ENCODE results near the gene IMMT.

DNA sequence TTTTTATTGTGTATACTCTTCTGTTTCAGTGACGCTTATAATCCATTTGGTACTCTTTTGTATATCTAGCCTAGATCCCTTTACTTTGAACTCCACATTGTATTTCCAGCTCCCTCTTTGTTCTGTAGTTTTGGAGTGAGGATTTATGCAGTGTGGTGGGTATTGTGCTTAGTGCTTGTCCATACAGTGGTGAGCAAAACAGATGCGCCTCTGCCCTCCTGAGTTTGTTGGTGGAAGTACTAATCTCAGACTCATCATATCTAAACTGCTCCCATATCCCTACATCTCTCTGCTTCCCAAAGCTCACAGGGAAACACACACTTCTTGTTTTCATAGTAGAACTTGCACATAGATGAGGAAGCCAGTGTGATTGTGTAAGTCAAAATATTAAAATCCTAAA lies 77.1 kb downstream of the IMMT start:
- TF ChIP-seq EZH2 (IDR thresholded peaks at IDR 0.05; ENCODE audit: borderline replicate concordance, low read depth, low read length, severe bottlenecking): no peak
- TF ChIP-seq, protein P1, sequence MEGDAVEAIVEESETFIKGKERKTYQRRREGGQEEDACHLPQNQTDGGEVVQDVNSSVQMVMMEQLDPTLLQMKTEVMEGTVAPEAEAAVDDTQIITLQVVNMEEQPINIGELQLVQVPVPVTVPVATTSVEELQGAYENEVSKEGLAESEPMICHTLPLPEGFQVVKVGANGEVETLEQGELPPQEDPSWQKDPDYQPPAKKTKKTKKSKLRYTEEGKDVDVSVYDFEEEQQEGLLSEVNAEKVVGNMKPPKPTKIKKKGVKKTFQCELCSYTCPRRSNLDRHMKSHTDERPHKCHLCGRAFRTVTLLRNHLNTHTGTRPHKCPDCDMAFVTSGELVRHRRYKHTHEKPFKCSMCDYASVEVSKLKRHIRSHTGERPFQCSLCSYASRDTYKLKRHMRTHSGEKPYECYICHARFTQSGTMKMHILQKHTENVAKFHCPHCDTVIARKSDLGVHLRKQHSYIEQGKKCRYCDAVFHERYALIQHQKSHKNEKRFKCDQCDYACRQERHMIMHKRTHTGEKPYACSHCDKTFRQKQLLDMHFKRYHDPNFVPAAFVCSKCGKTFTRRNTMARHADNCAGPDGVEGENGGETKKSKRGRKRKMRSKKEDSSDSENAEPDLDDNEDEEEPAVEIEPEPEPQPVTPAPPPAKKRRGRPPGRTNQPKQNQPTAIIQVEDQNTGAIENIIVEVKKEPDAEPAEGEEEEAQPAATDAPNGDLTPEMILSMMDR (IDR thresholded peaks at IDR 0.05; ENCODE audit: extremely low read depth in 1 of 2, insufficient read depth in 1 of 2, low read depth in 1 of 2, low read length in 2 of 2): no peak
- no peak for TF ChIP-seq POLR2A (IDR thresholded peaks at IDR 0.05; ENCODE audit: low read depth, low read length)
- TF ChIP-seq, protein P2, sequence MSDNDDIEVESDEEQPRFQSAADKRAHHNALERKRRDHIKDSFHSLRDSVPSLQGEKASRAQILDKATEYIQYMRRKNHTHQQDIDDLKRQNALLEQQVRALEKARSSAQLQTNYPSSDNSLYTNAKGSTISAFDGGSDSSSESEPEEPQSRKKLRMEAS (IDR thresholded peaks at IDR 0.05; ENCODE audit: insufficient read depth, insufficient read length): no peak
- TF ChIP-seq JUN (IDR thresholded peaks at IDR 0.05; ENCODE audit: borderline replicate concordance, insufficient read depth, insufficient read length, low read depth): no peak
- TF ChIP-seq FOS (IDR thresholded peaks at IDR 0.05; ENCODE audit: borderline replicate concordance, insufficient read depth, low read length): no peak
- TF ChIP-seq POLR2AphosphoS5 (IDR thresholded peaks at IDR 0.05; ENCODE audit: insufficient read depth, low read depth, low read length): no peak
- TF ChIP-seq GATA2 (IDR thresholded peaks at IDR 0.05; ENCODE audit: insufficient read depth, insufficient read length, low read depth, low read length): no peak
- no peak for TF ChIP-seq MYC (IDR thresholded peaks at IDR 0.05; ENCODE audit: low read depth, low read length)

Data from endothelial cell of umbilical vein (primary cell).